GM04503 (cell line): ENCODE results near the gene DNAJB13.
"Not testable (repeated sequence)": the region's sequence is repeated elsewhere in the genome, so short reads cannot be mapped to it uniquely, and the experiment has no call there.

Experiments
- DNase-seq: peaks from one replicate; pipeline ENCODE4 v3.0.0-alpha.2; 2012; ENCODE audit warnings: low read depth

DNAJB13 gene

DNA sequence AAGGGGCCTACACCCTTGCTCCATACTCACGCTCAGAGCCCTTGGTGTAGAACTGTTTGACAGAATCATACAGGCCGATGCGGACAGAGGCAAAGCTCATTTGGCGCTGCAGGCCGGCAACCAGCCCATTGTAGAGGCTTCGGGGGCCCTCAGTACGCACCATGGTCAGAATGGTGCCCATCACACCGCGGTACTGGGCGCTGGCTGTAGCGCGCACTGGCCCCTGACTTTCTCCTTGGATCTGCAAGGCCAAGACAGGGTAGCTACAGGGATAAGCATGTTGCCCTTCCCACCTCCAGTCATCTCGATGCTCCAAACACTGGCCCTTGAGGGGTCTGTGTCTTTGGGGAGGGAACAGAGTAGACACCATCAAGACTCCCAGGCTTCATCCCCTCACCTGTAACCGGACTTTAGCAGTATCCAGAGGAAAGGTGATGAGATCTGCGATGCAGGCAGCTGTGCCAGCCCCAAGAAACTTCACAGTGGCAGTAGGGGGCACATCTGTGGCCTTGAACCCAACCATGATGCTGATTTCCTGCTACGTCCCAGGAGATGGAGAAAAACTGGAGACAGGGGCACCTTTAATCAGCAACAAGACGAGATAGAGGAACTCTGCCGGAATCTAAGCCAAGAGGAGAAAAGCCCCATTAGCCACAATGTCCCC, 27.2 kb downstream of the DNAJB13 start:
- no peak for DNase-seq

DNA sequence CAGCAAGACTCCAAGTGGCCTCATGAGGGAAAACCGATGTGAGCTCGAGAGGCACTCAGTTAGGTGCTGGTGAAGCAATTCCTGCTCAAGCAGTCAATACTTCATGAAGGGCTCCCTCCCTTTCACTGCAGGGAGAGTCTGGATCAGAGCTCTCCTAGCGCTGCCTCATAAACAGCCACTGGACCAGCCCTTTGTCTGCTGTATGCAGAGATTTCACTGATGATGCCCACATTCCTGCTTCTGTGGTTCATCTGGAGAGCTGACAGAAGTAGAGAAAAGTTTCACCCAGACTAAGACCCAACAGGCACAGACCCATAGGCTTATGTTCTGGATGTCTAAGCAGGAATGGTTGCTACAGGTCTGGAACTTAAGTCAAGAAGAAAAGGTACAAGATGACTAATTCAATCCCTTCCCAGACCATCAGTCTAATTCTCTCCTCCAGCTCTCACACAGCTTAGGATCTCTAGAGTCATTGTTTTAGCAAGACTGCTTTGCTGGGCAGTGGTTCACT, 27.8 kb downstream of the DNAJB13 start:
- peak; percentile 26 for DNase-seq

DNA sequence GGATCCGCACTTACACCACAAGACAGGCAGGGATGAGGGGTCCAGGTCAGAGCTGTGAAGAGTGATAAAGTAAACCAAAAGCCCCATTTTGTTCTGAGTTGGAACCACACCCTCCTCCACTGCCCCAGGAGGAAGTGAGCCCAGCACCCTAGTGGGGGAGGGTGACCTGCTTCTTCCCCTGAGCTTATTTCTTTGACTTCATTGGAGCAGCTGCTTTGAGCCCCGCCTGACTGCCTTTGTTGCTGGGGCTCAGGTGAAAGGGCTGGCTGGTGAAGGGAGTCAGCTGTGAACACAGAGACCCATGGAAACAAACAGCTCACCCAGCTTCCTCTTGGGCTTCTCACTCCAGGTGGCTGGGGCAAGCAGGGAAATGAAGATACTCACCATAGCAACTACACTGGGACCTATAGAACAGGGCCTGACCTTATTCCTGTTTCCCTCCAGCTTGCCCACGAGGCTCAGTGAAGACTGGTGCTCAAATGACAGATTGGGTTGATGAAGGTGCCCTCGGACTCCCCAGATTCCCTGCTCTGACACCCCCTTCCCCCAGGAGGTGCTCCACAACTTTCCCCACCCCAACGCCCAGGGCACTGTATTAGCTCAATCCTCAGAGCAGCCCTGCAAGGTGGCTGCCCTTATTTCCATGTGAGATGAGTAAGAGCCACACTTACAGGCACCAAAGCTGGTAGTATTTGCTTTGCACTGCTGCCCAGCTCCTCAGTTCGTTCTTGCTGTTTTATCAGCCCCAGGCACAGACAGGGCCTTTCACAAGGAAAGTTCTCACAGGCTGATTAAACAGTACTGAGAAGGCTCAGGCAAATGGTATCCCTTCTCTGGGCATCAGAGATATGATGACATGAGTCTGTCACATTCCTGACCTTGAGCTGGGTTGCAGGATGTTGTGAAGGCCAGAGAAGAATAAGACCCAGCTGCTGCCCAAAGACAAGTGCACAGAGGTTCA, 29.5 kb downstream of the DNAJB13 start:
- DNase-seq, result no peak

DNA sequence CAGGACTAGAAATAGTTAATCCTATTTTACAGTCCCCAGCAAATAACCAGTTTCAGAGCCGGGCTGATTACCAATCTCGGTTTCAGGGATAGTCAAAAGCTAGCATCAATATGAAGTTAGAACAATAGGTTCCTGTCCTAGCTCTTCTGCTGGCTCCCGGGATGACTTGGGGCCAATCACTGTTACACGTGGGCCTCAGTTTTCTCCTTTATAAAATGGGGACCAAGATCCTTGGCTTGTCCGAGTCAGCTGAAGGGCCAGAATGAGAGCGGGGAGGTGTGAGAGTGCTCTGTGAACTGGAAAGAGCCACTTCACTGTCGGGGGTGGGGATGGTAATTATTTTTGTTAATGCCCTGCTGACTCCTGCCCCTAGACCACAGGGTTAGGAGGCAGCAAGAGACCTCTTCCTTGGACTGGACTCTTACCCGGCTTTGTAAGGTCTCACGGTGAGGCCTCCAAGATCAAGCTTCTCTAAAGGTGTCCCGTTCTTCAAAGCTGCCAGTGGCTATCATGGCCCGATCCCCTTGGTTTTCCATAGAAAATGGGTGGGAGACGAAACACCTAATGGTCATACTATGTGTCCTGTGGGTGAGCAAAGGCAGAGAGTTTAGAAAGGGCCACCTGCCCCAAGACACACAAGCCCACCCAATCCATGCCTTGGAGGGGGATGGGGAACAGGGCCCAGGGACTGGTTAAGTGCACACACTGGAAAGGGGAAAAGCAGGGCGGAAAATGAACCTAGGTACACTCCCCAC, 30.4 kb downstream of the DNAJB13 start:
- no peak for DNase-seq

DNA sequence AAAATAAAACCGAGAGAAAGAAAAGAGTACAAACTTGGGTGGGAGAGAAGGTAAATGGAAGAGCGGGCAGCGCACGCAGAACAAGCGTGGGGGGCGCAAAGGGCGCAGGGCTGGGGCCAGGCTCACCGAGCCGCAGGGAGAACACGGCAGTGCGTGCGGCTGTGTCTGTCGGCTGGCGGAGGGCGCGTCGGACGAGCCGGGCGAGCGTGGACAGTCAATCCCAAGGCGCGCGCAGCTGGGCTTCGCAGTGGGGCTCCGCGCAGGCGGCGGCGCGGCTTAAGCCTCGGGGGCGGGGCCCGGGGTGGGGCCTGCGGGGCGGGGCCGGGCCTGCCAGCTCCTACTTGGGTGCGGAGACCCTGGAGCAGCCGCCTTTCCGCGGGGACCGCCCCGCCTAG, 31.8 kb downstream of the DNAJB13 start, which contains the start of gene UCP2:
TSS of gene UCP2 (minus strand) at position 249 of the 395 bp plus-strand sequence. CDS start 4,465 bp downstream, outside the sequence.
- DNase-seq, result no peak

DNA sequence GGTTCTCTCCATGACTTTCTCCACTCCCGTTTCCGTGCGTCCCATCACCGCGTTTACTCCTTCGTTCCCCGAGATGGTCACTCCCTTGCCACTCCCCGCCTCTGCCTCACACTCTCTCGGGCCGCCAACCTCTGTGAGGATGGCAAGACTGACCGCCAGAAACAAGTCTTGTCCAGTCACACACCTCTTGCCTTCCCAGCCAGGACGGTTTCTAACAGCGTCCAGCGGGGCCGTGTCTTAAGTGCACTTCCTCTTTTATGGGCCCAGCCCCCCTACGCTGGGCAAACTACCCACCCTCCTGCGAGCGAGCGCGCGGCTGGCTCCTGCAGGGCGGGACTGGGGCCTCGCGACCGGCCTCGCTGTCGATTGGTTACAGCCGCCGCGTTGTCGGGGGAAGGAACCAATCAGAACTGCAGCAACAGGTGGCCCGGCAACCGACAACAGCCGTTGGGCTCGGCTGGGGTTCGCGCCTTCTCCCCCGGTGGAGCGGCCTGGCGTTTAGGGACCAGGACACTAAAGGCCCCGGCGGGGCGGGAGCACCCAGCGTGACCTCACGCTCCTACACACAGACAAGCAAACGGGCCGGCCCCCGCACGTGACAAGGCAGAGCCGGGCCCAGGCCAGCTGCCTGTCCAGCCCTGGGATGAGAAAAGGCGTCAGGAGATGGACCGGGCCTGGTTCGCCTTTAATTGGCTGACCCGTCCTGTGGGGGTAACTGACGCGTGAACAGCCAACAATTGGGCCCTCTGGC, 32.3 kb downstream of the DNAJB13 start:
- peak; percentile 27 for DNase-seq

DNA sequence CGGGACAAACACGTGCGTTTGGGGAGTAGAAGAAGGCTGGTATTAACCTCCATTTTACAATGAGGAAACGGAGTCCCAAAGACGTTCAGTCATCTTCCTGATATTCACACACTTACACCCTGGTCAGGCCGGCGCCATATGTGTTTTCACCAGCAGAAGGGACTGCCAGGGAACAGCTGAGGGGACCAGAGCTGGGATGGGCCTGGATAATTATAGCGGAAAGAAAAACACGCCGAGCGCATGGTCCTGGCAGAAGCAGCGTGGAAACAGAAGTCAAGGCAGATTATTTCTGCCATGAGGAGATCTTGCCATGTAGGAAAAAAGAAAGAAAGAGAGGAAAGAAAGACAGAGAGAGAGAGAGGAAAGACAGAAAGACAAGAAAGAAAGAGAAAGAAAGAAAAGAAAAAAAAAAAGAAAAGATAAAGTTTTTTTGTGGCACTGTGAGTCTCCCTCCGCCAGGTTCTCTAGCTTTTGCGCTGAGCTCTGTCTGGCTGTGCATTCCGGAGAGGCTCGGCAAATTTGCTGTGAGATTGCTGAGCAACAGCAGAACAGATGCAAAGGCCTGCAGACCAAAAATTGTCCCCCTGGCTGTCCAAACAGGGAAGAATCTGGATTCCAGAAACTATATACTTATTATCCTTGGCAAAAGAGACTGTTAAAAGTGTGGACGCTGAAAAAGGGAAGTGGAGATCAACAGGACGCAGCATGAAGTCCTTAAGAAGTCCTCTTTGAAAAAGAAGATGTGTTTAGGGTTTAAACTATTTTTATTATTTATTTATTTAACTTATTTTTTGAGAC, 33.1 kb downstream of the DNAJB13 start:
- no peak for DNase-seq

DNA sequence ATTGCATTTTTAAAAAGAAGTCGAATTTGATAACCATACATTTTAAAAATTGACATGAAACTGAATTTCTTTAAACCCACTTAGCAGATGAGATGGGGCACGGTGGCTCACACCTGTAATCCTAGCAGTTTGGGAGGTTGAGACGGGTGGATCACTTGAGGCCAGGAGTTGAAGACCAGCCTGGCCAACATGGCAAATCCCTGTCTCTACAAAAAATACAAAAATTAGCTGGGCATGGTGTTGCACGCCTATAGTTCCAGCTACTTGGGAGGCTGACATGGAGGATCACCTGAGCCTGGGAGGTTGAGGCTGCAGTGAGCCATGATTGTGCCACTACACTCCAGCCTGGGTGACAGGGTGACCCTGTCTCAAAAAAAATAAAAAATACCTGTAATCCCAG, 34.8 kb downstream of the DNAJB13 start:
- not testable (repeated sequence) for DNase-seq

DNA sequence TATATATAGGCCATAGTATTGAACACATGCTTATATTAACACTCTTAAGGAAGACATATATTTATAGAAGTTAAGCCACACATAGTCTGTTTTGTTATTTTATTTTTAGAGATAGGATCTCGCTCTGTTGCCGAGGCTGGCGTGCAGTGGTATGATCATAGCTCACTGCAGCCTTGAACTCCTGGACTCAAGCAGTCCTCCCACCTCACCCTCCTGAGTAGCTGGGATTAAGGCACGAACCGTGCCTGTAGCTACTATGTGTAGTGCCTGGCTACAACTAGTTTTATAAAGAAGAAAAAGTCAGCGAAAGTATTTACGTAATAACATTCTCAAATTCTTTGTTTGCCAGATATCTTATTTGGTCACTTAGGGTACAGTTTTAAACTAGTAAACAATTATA, 37.4 kb downstream of the DNAJB13 start:
- DNase-seq, result no peak

DNA sequence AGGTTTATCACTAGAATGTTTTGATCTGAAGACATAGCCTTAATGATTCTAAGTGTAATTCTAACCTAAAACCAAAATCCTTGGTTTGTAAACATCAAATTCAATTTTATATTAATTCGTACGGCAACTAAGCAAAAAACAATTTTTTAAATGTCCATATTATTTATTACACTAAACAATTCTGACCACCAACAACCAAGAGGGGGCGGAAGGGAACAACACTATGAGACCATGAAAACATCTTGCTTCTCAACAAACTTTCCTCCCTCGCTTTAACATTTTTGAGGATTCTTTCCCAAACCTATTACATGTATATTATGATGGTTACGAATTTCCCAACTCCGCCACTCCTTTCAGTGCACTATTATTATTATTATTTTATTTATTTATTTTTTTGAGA, 38.3 kb downstream of the DNAJB13 start:
- DNase-seq, result no peak

DNA sequence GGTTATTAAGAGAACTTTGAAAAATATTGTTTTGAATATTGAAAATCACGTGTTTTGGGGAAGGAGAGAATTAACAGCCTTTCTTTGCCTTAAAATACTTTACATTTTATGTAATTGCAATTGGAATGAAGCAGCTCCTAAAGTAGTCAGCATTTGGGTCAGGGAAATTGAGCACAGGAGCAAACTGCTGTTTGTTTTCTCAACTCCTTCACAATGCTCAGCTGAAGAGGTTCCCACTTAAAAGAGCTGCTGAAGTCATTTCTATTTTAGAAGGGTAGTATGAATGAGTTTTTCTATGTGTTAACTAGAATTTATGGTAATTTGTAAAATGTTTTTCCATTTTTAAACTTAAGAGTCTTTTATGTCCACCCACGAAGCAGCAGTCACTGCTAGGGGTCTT, 39.9 kb downstream of the DNAJB13 start:
- no peak for DNase-seq

DNA sequence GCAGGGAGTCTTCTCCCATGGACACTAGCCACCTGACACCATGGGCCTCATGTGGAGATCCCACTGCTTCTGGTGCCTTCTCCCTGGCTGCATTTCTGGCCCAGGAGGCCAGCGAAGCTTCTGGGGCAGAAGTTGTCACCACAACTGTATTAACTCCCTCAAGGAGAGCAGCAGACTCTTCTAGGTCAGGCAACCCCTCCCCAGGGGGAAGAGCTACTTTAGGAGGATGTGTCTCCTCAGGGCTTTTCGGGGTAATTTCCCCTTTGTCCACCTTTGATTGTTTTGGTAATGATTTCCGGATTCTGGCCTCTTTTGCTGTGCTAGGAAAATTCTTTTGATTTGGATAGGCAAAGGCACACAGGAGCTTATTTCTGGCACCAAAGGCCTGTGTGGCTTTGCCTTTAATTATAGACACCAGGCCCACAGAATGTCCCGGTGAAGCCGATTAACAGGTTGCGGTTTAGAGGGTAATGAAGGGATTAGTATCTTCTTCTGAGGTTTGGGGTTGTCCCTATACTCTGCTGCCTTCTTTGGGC, 40.7 kb downstream of the DNAJB13 start:
- no peak for DNase-seq

DNA sequence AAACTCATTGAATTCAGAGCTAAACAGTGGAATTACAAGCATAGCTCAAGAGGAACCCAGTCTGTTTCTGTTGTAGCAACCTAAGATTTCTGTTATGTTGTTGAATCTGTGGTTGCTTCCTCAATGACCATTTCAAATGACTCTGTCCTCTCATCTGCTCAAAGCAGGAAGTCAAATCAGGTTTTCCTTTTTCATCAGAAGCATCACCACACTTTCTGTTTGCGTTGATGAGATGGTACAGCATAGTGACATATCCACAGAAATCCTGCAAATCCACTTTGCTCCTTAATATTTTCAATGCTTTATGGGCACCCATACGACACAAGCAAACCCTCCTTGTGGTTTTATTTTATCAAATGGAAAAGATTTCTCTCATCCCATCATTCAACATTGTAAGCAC, 44.4 kb downstream of the DNAJB13 start:
- DNase-seq, result peak; percentile 15

DNA sequence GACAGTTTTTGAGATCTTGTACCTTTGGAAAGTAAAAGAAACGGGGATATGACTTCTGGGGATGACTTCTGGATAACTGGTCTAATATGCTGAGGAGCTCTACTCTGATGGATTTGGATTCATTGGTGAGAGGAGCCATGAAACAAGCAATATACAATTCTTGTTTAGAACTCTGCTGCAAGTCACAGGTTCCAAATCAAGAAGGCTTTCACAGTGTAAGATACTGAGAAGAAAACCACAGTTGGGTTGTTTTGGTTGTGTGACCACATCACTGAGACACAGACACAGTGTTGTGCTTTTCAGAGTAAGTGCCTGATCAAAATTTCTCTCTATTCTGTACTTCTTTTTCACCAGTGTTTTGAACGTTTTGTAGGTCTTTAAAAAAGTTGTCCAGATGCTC, 44.9 kb downstream of the DNAJB13 start:
- no peak for DNase-seq

DNA sequence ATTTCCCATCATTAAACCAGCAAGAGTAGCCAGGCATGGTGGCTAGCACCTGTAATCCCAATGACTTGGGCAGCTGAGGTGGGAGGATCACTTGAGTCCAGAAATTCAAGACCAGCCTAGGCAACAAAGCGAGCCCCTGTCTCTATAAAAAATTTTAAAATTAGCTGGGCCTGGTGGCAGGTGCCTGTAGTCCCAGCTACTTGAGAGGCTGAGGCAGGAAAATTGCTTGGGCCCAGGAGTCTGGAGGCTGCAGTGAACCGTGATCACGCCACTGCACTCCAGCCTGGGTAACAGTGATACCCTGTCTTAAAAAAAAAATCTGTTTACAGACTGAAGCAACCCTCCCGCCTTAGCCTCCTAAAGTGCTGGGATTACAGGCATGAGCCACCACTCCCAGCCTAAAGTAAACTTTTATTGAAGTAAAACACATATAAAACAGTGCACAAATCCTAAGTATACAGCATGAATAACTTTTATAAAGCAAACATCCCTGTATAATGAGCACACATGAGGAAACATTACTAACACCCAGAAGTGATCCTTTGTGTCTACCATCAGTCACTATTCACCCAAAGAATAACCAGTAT, 45.4 kb downstream of the DNAJB13 start:
- DNase-seq, result no peak

DNA sequence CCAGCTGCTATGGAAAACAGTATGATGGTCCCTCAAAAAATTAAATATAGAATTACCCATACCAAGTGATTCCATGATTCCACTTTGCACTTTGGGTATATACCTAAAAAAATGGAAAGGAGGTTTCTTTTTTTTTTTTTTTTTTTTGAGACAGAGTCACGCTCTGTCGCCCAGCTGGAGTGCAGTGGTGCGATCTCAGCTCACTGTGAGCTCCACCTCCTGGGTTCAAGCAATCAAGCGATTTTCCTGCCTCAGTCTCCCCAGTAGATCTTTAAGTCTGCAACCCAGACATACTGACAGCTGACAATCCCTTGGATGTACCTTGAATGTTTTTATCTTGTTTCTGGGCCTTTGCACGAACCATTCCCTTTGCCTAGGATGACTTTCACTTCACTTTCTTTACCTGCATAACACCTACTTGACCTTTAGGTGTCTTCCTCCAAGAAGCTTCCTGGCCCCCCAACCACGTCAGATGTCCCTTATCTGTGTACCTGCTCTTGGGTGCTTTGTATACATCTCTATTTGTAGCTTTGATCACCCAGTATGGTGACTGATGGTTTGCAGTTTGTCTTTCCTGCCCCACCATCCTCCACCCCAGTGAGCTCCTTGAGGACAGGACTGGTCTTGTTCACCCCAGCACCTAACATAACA, 46.4 kb downstream of the DNAJB13 start:
- DNase-seq, result no peak

DNA sequence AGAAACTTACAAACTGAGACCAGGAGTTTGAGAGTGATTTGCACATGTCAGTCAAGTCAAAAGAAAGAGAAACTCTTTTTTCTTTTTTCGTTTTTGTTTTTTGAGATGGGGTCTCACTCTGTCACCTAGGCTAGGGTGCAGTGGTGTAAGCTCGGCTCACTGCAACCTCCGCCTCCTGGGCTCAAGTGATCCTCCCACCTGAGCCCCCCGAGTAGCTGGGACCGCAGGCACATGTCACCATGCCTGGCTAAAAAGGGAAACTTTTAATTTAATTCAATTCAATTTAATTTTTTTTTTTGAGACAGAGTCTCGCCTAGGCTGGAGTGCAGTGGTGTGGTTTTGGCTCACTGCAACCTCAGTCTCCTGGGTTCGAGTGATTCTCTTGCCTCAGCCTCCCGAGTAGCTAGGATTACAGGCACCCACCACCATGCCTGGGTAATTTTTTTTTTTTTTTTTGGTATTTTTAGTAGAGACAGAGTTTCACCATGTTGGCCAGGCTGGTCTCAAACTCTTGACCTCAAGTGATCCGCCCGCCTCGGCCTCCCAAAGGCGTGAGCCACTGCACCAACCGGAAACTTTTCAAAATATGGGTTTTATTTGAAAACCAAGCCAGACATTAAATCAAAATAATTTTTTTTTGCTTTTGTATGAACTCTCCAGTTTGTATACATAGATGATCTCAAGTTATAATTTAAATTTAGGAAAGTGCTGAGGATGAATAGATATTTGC, 48.2 kb downstream of the DNAJB13 start:
- DNase-seq, result no peak

DNA sequence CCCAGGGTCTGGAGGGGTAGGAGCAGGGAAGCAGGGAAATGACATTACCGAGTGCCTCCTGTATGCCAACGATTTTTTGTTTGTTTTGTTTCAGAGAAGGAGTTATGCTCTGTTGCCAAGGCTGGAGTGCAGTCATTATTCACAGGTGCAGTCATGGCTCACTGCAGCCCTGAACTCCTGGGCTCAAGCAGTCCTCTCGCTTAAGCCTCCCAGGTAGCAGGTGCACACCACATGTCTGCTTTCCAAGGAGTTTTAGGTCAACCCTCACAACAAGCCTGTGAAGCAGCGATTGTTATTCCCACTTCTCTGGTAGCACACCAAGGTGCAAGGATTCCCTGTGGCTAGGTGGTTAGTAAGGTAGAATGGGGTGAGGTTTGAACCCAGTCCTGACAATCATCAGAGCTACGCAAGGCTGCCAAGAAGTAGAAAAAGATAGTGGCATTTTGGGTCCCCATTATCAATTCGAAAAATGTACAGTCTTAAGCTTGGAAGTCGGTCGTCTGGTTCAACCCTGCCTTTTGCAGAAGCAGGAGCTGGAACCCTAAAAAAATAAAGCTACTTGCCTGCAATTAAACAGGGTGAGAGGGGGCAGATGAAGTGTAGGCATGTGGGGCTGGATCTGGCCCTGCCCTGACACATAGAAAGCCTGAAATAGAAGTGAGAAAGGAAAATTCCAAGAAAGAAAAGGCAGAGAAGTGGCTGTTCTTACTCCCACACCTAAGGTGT, 48.9 kb downstream of the DNAJB13 start:
- DNase-seq, result no peak
